Ovary (tissue), 3 donors: Measurements from ENCODE around the gene ZNF557.

ENCODE experiments used
- EP300 ChIP-seq: sonication (generic); formaldehyde crosslinking; IDR thresholded peaks from one replicate; pipeline ENCODE4 v1.6.1; 2017; ENCODE audit warnings: antibody characterized with exemption
- POLR2A ChIP-seq: fragments of 450-650 bp; IDR thresholded peaks from one replicate; pipeline ENCODE4 v1.6.1; 2017; ENCODE audit warnings: antibody characterized with exemption, mild to moderate bottlenecking, moderate library complexity
- TF ChIP-seq, protein P1 (sequence below), 3 donors: fragments of 450-650 bp in 2 of 3; fragments of 200-600 bp in 1 of 3; IDR thresholded peaks; one replicate each; pipeline versions ENCODE4 v1.5.1 to v1.8.0; 2016 to 2022; ENCODE audit warnings: antibody characterized with exemption in 3 of 3, mild to moderate bottlenecking in 1 of 3
- donor health status: DM: no; HTN: no; CAD: no.

- TF ChIP-seq, protein P1, sequence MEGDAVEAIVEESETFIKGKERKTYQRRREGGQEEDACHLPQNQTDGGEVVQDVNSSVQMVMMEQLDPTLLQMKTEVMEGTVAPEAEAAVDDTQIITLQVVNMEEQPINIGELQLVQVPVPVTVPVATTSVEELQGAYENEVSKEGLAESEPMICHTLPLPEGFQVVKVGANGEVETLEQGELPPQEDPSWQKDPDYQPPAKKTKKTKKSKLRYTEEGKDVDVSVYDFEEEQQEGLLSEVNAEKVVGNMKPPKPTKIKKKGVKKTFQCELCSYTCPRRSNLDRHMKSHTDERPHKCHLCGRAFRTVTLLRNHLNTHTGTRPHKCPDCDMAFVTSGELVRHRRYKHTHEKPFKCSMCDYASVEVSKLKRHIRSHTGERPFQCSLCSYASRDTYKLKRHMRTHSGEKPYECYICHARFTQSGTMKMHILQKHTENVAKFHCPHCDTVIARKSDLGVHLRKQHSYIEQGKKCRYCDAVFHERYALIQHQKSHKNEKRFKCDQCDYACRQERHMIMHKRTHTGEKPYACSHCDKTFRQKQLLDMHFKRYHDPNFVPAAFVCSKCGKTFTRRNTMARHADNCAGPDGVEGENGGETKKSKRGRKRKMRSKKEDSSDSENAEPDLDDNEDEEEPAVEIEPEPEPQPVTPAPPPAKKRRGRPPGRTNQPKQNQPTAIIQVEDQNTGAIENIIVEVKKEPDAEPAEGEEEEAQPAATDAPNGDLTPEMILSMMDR (IDR thresholded peaks at IDR 0.05), result no peak
- TF ChIP-seq EP300, result no peak
- TF ChIP-seq POLR2A, result no peak
Observed at GRCh38 chr19:7115721-7116120, 46.2 kb downstream of the ZNF557 start.
